Measurements from ENCODE around the gene SBNO2.

- TF ChIP-seq CTCF (IDR thresholded peaks at IDR 0.05; ENCODE audit: low read length) (no peak), EZH2 (optimal IDR thresholded peaks at IDR 0.05; ENCODE audit: low read depth, low read length) (no peak), EZH2phosphoT487 (IDR thresholded peaks at IDR 0.05; ENCODE audit: low read length) (no peak)
Observed at GRCh38 chr19:1125601-1126467, 48.2 kb downstream of the SBNO2 start.
